Fibroblast of upper back skin (primary cell): ENCODE results near the gene YIPF5.

Source experiments
- DNase-seq: peaks from one replicate; pipeline ENCODE4 v3.0.0-alpha.2; 2013

The YIPF5 gene

GRCh38 chr5:144170276-144171024, at the start of gene YIPF5, which contains the start of gene KCTD16:
Gene YIPF5, minus strand, starts transcription at chr5:144170659. Its CDS starts 704 bp downstream, at chr5:144169955.
Gene KCTD16, plus strand, starts transcription at chr5:144170873.
- DNase-seq = peak; percentile 97

GRCh38 chr5:144219869-144220268, 49.4 kb upstream of the YIPF5 start:
- no peak for DNase-seq

DNA sequence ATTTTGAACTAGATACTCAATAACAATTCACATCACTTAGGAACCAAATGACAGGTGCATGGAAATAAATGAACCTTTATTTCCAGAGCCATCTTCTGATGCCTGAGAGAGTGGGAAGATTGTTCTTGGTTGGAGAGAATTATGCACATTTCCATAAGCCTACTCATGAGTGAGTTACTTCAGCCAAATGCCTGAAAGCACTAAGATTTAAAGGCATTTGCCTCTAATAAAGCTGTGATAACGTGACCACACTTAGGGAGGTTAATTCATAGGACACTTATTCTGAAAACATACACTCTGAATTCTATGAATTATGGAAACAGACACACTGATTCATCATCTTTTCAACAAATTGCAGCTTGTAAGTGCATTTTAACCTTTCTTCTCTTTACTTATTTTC, 40.2 kb upstream of the YIPF5 start:
- DNase-seq = no peak

GRCh38 chr5:144209361-144209760, 38.9 kb upstream of the YIPF5 start:
- no peak for DNase-seq

- DNase-seq = no peak
These were observed 37.5 kb upstream of the YIPF5 start for GRCh38 chr5:144207875-144208444.

GRCh38 chr5:144206141-144206540, 35.7 kb upstream of the YIPF5 start:
- peak; percentile 51 for DNase-seq

- DNase-seq = peak; percentile 53
These were observed 34.7 kb upstream of the YIPF5 start for GRCh38 chr5:144205141-144205551.

DNA sequence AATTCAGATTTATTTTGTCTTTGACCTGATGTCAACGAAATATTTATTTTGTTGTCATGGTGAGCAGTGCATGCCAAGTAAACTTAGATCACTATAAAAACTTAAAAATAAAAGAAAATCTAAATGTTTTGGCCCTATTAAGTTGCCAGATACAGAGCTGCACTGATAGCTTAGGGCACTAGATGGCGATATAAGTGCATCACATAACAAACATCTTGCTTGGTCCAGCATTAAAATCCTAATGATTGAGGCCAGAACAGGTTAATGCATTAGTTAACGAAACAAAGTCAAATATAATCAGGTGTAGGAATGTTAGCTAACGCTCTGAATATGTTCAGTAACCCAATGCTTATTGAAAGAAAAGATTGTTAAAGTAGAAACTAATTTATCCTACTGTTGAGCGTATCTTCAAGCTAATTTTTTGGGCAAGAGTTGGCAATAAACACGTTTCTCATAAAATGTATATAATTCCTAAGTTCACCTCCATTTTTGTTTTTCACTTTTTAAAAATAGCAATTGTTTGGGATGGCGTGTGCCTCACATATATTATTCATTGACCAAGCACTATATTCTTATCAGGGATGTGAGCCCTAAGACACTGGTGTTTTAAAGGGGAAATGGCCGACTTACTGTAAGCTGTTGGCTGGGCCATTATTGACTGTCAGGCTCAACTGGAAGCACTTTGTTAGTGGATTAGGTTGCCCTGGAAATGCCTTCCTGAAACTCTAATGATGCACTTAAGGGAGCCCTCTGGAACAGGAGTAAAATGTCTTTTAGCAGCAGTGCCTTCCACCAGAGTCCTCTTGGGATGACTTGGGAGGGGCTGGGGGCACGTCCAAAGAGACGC, 33.5 kb upstream of the YIPF5 start:
- DNase-seq = peak; percentile 69

DNA sequence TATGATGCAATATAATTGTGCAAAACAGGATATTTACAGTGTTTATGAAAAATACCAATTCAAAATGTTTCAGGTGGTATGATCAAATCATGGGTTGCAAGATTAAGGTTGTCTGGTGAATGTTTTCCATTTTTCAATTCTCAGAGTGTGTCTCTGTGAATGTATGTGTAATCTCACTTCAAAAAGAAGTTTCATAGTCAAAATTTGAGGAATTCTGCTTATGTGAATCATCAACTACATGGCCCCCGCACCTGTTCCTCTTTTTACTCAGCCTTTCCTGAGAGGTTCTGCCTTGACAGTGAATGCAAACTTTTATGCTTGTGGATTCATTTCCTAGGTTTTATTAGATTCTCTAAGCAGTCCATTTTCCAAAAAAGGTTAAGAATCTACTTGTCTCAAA, 32.3 kb upstream of the YIPF5 start:
- DNase-seq = no peak

DNA sequence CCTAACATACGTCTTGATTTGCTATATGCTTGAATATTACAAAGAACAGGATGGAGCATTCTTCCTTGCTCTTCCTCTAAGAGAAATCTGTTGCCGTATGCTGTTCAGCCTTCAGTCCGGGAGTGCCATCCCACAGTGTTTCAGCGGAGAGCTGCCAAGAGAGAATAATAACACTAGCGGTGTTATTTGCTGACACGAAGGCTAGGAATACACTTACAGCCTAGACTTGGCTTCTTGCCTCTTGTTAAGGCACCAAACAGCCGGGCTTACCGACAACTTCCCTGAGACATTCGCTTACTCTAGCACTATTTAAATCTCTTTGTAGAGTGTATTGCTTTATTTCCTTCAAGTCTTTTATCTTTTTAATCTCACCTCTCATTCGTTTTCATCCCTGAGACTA, 31.6 kb upstream of the YIPF5 start:
- peak; percentile 29 for DNase-seq

DNA sequence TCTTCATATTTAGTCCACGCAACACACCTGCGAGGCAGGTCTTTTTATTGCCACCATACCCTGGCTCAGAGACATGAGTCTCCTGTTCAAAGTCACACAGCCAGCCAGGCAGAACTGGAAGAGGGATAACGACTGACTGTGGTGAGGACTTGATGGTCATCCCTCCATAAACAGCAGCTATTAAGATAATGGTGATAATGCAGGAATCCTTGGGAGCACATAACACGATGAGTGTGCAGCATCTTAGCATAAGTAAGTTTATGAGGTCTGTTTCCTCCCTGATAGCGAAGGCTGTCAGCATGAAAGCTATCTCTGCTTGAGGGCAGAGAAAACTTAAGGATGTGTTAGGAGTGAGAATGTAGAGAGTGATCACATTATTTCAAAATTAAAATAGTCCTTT, 31.1 kb upstream of the YIPF5 start:
- DNase-seq = no peak

GRCh38 chr5:144198386-144198785, 27.9 kb upstream of the YIPF5 start:
- no peak for DNase-seq

DNA sequence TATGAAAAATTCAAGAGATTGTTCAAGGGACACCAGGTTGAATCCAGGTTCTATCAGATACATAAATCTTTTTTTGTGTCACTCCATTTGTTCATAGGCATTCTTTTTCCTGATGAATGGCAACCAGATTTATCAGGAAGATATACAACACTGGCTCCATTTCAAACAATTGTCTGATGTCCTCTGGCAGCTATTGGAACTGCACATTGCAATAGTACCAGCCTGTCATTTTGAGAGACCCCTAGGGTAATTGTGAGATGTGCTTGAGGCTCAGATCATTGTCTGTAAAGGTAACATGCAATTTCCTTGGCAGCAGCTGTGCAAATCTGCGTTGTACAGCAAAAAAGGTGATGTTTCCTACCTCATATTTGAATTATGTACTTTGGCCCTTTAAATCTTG, 26.2 kb upstream of the YIPF5 start:
- no peak for DNase-seq

- DNase-seq = no peak
These were observed 25.0 kb upstream of the YIPF5 start for GRCh38 chr5:144195448-144195847.

DNA sequence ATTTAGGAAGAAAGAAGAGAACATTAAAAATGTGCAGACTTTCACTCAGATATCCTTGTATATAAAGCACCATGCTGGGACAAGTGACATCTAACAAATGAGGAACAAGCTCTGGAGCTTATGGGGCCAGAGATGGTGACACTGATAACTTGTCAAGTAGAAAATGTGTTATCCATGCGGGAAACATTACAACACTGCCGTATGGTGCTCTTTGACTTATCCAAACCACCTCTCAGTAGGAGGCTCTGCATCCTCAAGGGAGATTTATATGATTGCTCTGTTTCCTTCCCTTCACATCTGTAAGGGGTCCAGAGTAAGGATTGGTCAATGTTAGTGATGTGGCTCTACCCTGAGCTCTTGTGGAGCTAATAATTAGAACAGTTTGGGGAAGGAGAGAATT, 23.7 kb upstream of the YIPF5 start:
- no peak for DNase-seq

GRCh38 chr5:144192661-144193060, 22.2 kb upstream of the YIPF5 start:
- no peak for DNase-seq

DNA sequence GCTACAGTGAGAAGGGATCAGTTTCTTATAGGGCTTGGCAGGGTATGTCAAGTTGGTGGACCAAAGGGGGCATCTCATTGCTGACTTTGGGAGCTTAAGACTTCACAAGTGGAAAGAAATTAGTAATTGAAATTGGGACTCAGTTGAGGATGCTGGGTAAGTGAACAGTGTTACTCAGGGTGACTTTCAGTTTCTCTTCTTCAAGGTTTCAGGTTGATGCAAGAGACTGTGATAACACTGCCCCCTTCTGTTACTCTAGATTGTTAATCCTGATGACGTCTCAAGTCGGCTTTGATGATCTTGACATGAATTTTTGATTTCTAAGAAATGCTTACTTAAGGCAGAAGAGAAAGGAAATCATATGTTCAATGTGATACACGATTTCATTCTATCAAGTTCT, 21.5 kb upstream of the YIPF5 start:
- DNase-seq = peak; percentile 78

GRCh38 chr5:144191531-144191930, 21.1 kb upstream of the YIPF5 start:
- no peak for DNase-seq

GRCh38 chr5:144189800-144190429, 19.5 kb upstream of the YIPF5 start:
- DNase-seq = peak; percentile 76

DNA sequence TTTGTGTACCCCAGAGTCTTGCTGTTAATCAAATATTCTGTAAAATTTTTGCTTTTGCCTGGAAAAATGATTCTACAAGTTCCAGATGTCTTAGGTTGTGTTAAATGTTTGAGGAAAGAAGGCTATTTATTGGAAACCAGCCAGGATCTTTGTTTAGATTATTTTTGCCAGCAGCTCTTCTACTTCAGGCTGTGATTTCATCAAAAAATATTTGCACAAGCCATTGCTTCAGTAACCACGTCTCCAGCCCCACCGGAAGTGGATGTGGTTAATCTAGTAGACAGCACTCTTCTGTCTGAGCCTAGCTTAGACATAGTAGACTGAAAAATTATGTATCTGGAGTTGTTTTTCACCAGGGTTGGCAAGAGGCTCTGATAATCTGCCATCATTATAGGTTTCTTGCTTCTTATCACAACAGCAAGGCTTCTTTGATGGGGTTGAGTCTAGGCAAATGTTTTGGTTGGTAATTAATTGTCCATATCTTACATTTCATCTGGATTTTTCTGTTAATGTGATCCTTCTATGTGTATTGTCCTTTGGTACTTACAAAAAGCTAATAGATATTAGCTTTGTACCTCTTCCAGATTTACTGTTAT, 17.3 kb upstream of the YIPF5 start:
- DNase-seq = peak; percentile 99

DNA sequence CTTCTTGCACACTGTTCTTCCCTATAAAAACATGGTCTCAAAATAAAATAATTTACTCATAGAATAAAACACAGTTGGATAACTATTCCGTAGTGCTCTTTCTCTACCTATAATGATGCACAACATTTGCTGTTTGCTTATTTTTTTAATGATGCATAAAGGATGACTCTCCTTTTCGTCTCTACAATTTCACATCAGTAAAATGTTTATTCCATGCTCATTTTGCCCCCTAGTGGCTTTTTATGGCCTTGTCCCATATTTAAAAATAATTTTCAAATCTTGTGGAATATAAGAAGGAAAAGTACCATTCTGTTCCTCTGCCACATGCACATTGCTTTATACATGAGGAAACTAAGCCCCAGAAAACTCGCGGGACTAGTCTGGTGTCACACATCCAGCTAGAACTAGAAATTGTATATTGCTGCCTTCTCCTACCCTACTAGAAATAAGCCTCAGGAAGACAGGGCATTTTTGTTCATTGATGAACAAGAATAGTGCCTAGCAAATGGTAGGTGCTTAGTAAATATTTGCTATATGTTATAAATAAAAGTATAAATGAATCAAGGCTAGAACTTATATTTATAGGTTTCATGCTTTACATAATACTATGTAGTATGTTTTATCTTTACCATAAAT, 12.9 kb upstream of the YIPF5 start:
- DNase-seq = peak; percentile 50

GRCh38 chr5:144179226-144179625, 8.8 kb upstream of the YIPF5 start:
- DNase-seq = peak; percentile 49
